Measurements from ENCODE around the gene CEMP1. TPM values are rescaled to one million over a fixed set of nuclear protein-coding genes. Genes with fewer than 3 reads are reported as not detected.

Gene CEMP1
- total RNA-seq, 4 donors from 2014 or later: 3.6 to 7.8 (median 3.6) TPM

DNA sequence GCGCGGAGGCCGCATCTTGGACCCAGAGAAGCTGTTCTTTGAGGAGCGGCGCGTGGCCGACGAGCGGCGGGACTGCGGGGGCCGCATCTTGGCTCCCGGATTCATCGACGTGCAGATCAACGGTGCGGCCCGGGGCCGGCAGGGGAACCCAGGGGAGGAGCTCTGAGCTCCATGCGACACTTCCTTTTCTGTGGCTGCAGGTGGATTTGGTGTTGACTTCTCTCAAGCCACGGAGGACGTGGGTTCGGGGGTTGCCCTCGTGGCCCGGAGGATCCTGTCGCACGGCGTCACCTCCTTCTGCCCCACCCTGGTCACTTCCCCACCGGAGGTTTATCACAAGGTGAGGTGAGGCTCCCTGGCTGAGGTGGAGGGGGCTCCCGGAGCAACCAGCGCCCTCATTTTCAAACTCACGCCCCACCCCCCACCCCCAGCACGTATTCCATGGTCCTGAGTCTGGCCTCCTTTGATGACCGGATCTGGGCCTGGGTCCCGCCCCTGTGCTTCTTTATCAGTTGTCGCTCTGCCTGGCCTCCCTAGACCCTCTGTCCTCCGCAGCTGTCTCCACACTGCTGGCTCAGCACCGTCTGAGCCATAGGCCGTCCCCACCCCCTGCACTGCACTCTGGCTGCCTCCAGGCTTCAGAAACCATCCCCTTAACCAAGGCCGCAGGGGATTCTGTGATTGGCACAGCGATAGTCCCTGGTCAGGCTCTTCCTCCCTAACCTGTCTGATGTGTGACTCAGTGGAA, 10.2 kb downstream of the CEMP1 start:
- H3K4me1 ChIP-seq: peaks cover 25 to 46% of the 10 kb centered on the region in 2 donors
- TF ChIP-seq, protein P1, sequence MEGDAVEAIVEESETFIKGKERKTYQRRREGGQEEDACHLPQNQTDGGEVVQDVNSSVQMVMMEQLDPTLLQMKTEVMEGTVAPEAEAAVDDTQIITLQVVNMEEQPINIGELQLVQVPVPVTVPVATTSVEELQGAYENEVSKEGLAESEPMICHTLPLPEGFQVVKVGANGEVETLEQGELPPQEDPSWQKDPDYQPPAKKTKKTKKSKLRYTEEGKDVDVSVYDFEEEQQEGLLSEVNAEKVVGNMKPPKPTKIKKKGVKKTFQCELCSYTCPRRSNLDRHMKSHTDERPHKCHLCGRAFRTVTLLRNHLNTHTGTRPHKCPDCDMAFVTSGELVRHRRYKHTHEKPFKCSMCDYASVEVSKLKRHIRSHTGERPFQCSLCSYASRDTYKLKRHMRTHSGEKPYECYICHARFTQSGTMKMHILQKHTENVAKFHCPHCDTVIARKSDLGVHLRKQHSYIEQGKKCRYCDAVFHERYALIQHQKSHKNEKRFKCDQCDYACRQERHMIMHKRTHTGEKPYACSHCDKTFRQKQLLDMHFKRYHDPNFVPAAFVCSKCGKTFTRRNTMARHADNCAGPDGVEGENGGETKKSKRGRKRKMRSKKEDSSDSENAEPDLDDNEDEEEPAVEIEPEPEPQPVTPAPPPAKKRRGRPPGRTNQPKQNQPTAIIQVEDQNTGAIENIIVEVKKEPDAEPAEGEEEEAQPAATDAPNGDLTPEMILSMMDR (IDR thresholded peaks at IDR 0.05): no peak
- no peak for TF ChIP-seq POLR2A (IDR thresholded peaks at IDR 0.05)
- H3K27ac ChIP-seq: peak overlapping the region in 2 of 3 donors; percentile 27 to 37
- 35 to 64% methylated on average over 11 to 26 of the region's 41 CpGs for WGBS, 2 donors
- no peaks in the 10 kb centered on the region for H3K27me3 ChIP-seq
- peak in 1 of 2 donors; percentile 19 for DNase-seq
- H3K36me3 ChIP-seq: peaks cover 0 to 10% of the 10 kb centered on the region in 2 donors
- H3K4me3 ChIP-seq (replicated peaks in 1 of 3): peak overlapping the region in 2 of 3 donors; percentile 39 to 50
- intact Hi-C loops (cut with DNase I): no loop called here
- H3K9me3 ChIP-seq: no peaks in the 10 kb centered on the region

DNA sequence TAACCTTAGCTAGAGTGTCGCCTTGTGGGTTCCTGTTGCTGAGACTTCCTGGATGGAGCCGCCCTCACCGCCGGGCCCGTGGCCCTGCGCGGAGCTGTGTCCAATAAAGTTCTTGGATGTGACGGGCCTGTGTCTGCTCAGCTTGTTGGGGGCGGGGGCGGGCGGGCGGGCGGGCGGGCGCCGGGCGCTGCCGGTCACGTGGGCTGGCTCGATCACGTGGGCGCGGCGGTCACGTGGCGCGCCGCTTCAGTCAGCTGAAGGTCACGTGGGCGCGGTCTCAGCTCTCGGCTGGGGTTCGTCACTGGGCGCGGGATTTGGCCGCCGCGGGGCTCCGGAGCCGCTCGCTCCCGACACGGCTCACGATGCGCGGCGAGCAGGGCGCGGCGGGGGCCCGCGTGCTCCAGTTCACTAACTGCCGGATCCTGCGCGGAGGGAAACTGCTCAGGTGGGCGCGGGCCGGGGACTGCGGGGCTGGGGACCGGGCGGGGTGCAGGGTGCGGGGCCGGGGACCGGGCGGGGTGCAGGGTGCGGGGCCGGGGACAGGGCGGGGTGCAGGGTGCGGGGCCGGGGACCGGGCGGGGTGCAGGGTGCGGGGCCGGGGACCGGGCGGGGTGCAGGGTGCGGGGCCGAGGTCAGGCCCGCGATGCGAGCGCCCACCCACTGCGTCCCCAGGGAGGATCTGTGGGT, 11.0 kb downstream of the CEMP1 start, which contains the start of gene AMDHD2:
Gene AMDHD2, plus strand, starts transcription at position 275 of the 687 bp plus-strand sequence. Its CDS starts 88 bp downstream, at position 363.
- peak within 1 kb of the TSS in 2 of 3 donors; percentile 39 to 50 for H3K4me3 ChIP-seq (replicated peaks in 1 of 3)
- peaks cover 0 to 3% of the 10 kb centered on the region in 2 donors for H3K36me3 ChIP-seq
- peak within 1 kb of the TSS; percentile 49 to 78 (median 57) for H3K27ac ChIP-seq
- intact Hi-C loops (cut with DNase I): no loop called here
- TF ChIP-seq POLR2A (IDR thresholded peaks at IDR 0.05): peak in 1 of 2 donors; percentile 50
- TF ChIP-seq, protein P1 (IDR thresholded peaks at IDR 0.05): no peak
- no peaks in the 10 kb centered on the region for H3K9me3 ChIP-seq
- peak; percentile 89 to 92 for DNase-seq
- peaks cover 32 to 53% of the 10 kb centered on the region in 2 donors for H3K4me1 ChIP-seq
- no peaks in the 10 kb centered on the region for H3K27me3 ChIP-seq
- WGBS, 2 donors: 5% methylated on average over 15 of the region's 83 CpGs; no CpG with 5 or more reads in 1 of the 2 donors

DNA sequence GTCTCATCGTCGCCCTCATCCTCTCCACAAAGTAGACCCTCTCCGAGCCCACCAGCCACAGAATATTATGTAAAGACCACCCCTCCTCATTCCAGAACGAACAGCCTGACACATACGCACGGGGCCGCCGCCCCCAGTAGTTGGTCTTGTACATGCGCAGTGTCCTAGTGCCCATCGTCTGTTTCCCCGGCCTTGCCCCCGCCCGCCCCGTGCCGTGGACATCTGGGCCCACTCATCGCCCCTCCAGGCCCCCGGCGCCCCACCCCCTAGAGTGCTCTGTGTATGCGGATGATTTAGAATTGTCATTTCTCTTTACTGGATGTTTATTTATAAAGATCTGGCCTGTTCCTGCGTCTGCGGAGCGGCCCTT, 11.5 kb downstream of the CEMP1 start:
- no peaks in the 10 kb centered on the region for H3K9me3 ChIP-seq
- peaks cover 35 to 57% of the 10 kb centered on the region in 2 donors for H3K4me1 ChIP-seq
- no peak for TF ChIP-seq POLR2A (IDR thresholded peaks at IDR 0.05)
- TF ChIP-seq, protein P1 (IDR thresholded peaks at IDR 0.05): no peak
- DNase-seq: no peak
- H3K27me3 ChIP-seq: no peaks in the 10 kb centered on the region
- peak overlapping the region; percentile 49 to 78 (median 57) for H3K27ac ChIP-seq
- intact Hi-C loops (cut with DNase I): no loop called here
- peaks cover 0 to 3% of the 10 kb centered on the region in 2 donors for H3K36me3 ChIP-seq
- WGBS, 2 donors: 55 to 59% methylated on average over 22 of the region's 22 CpGs
- no peak overlapping the region for H3K4me3 ChIP-seq (replicated peaks in 1 of 3)

- TF ChIP-seq, protein P1 (IDR thresholded peaks at IDR 0.05): no peak
- TF ChIP-seq POLR2A (IDR thresholded peaks at IDR 0.05): no peak
- Histone ChIP-seq H3K27ac (peak overlapping the region in 2 of 3 donors; percentile 57 to 78), H3K27me3 (no peaks in the 10 kb centered on the region), H3K36me3 (peaks cover 0 to 3% of the 10 kb centered on the region in 2 donors), H3K9me3 (no peaks in the 10 kb centered on the region), H3K4me1 (peaks cover 35 to 57% of the 10 kb centered on the region in 2 donors), H3K4me3 (replicated peaks in 1 of 3) (no peak overlapping the region)
- peak in 1 of 2 donors; percentile 4 for DNase-seq
- intact Hi-C loops (cut with DNase I): no loop called here
- WGBS, 2 donors: 89 to 94% methylated on average over 22 to 29 of the region's 39 CpGs
Observed at GRCh38 chr16:2518823-2519710, 12.1 kb downstream of the CEMP1 start.

All from thyroid gland (tissue), 4 donors.